HepG2 (cell line): Measurements from ENCODE around the gene RAC2. TPM values are rescaled to one million over a fixed set of nuclear protein-coding genes. Genes with fewer than 3 reads are reported as not detected.

Experiments used
- ATAC-seq: fragments of 200-7000 bp; cut with Tn5 transposase; 3 replicates; pipeline ENCODE4 v1.9.1; 2020; ENCODE audit warnings: mild to moderate bottlenecking, moderate library complexity
- BruUV-seq: library from RNA; stranded (reverse); fragments of 400-500 nt; replicated peaks from 2 replicates; lab custom pipeline; 2021; lab: Mats Ljungman, UMichigan
- CTCF ChIA-PET: fragments of 300-600 bp; formaldehyde crosslinking; extraction: SDS; loops from one replicate; lab custom pipeline; 2021; ENCODE audit warnings: low total read pairs, inconsistent platforms, low intra/inter-chr PET ratio; lab: Yijun Ruan, JAX
- POLR2A ChIA-PET: fragments of 350-600 bp; sonication (Branson Sonifier 250); formaldehyde crosslinking; loops from one replicate; lab custom pipeline; 2020; ENCODE audit warnings: antibody characterized with exemption, inconsistent platforms; lab: Yijun Ruan, JAX
- DNase-seq: peaks from one replicate; pipeline ENCODE4 v3.0.0-alpha.2; 2015; ENCODE audit warnings: low spot score
- FAIRE-seq: peaks from 3 replicates; lab custom pipeline; 2011; peaks lifted over from hg19 to GRCh38; lab: Jason Lieb, UNC
- H2AFZ ChIP-seq: one replicate; pipeline ENCODE4 v1.6.1; 2011; ENCODE audit warnings: low read length, inconsistent platforms
- H3K27ac ChIP-seq: fragments of 300-600 bp; 3 replicates; pipeline ENCODE4 v1.8.0; 2011; ENCODE audit warnings: mixed run types, mild to moderate bottlenecking, mixed read lengths, low read length, inconsistent platforms; ENCODE audit not compliant: insufficient read depth; ENCODE audit errors: extremely low read length
- H3K27me3 ChIP-seq, 2 experiments: fragments of 200-600 bp in 1 of 2; 2 replicates in 1 of 2; 3 replicates in 1 of 2; pipeline versions ENCODE4 v1.6.0 to v1.8.0; 2011; ENCODE audit warnings: low read length in 2 of 2, mild to moderate bottlenecking in 2 of 2, moderate library complexity in 2 of 2, inconsistent platforms in 1 of 2; ENCODE audit not compliant: insufficient read depth in 2 of 2, control insufficient read depth in 1 of 2
- H3K36me3 ChIP-seq, 2 experiments: fragments of 200-600 bp in 1 of 2; replicated peaks in 1 of 2; 2 replicates in 1 of 2; 3 replicates in 1 of 2; pipeline versions ENCODE4 v1.5.1 to v1.8.0; 2011; ENCODE audit warnings: low read length in 2 of 2, inconsistent platforms in 1 of 2; ENCODE audit not compliant: insufficient read depth in 2 of 2, control insufficient read depth in 1 of 2
- H3K4me1 ChIP-seq: 2 replicates; pipeline ENCODE4 v1.5.1; 2012; ENCODE audit warnings: low read length, inconsistent platforms; ENCODE audit not compliant: insufficient read depth
- H3K4me2 ChIP-seq: 2 replicates; pipeline ENCODE4 v1.6.0; 2011; ENCODE audit warnings: low read depth, low read length, inconsistent platforms
- H3K4me3 ChIP-seq, 3 experiments: fragments of 200-600 bp in 1 of 3; sonication (generic), shearing (Covaris generic) in 1 of 3; replicated peaks in 1 of 3; 2 replicates each; pipeline ENCODE4 v1.5.1; 2011 to 2016; ENCODE audit warnings: low read length in 3 of 3, inconsistent platforms in 2 of 3, low read depth in 2 of 3, mild to moderate bottlenecking in 2 of 3, control low read depth in 1 of 3, mixed read lengths in 1 of 3; ENCODE audit not compliant: insufficient read depth in 1 of 3
- H3K79me2 ChIP-seq: one replicate; pipeline ENCODE4 v1.6.1; 2011; ENCODE audit warnings: low read length, inconsistent platforms; ENCODE audit not compliant: insufficient read depth
- H3K9ac ChIP-seq: 2 replicates; pipeline ENCODE4 v1.6.0; 2011; ENCODE audit warnings: mild to moderate bottlenecking, low read depth, low read length, inconsistent platforms; ENCODE audit not compliant: insufficient read depth
- H3K9me3 ChIP-seq: 2 replicates; pipeline ENCODE4 v1.5.1; 2012; ENCODE audit warnings: mild to moderate bottlenecking, low read length
- H4K20me1 ChIP-seq: 2 replicates; pipeline ENCODE4 v1.6.0; 2011; ENCODE audit warnings: inconsistent platforms, mild to moderate bottlenecking, low read length, moderate library complexity; ENCODE audit not compliant: insufficient read depth
- ARNTL ChIP-seq: sonication (generic); formaldehyde crosslinking; IDR thresholded peaks from 2 replicates; pipeline ENCODE4 v1.4.0; 2020; ENCODE audit warnings: mild to moderate bottlenecking, missing genetic modification reagents
- BRCA1 ChIP-seq: sonication (generic); formaldehyde crosslinking; IDR thresholded peaks from 2 replicates; pipeline ENCODE4 v1.4.0; 2020; ENCODE audit warnings: missing genetic modification reagents
- CAMTA2 ChIP-seq: sonication (generic); formaldehyde crosslinking; IDR thresholded peaks from 2 replicates; pipeline ENCODE4 v1.4.0; 2020; ENCODE audit warnings: mild to moderate bottlenecking, missing genetic modification reagents, borderline replicate concordance
- HOXA3 ChIP-seq: sonication (generic); formaldehyde crosslinking; IDR thresholded peaks from 2 replicates; pipeline ENCODE4 v1.5.0; 2020; ENCODE audit warnings: missing genetic modification reagents
- IRF2 ChIP-seq: IDR thresholded peaks from 2 replicates; pipeline ENCODE4 v1.6.1; 2018; ENCODE audit warnings: missing genetic modification reagents, missing compliant biosample characterization
- POGZ ChIP-seq: sonication (generic); formaldehyde crosslinking; IDR thresholded peaks from 2 replicates; pipeline ENCODE4 v1.4.0; 2020; ENCODE audit warnings: mild to moderate bottlenecking, missing genetic modification reagents
- RXRB ChIP-seq: IDR thresholded peaks from 2 replicates; pipeline ENCODE4 v1.6.1; 2016; ENCODE audit warnings: borderline replicate concordance, missing genetic modification reagents, missing compliant biosample characterization
- ZNF501 ChIP-seq: sonication (generic); formaldehyde crosslinking; IDR thresholded peaks from 2 replicates; pipeline ENCODE4 v1.5.1; 2020; ENCODE audit warnings: mild to moderate bottlenecking, moderate library complexity, missing genetic modification reagents
- WGBS: methylation state at CpG from one replicate; pipeline ENCODE4 v1.1.6; 2017; ENCODE audit warnings: low lambda C conversion rate; 5-methylcytosine and 5-hydroxymethylcytosine counted together
- in situ Hi-C: cut with HindIII; loops from 2 replicates; pipeline ENCODE4 v1.10.0; 2017; ENCODE audit warnings: low pct_unique_long_range_greater_than_20kb; ENCODE audit not compliant: extremely low pct_ligation_motif_present
- intact Hi-C: fragments of 100-400 bp; cut with micrococcal nuclease; formaldehyde crosslinking; loops from one replicate; pipeline ENCODE4 v1.10.0; 2022; ENCODE audit not compliant: unreplicated experiment
- polyA plus RNA-seq, 8 experiments: library from polyadenylated mRNA; depleted of rRNA in 3 of 8; stranded (reverse) in 7 of 8; unstranded in 1 of 8; fragments of >200 nt; fragmentation: Illumina TruSeq in 4 of 8; extraction: Trizol in 4 of 8; gene quantifications; 2 replicates each; pipeline versions ENCODE4 v1.2.1 to v1.2.3, GENCODE V29; 2011 to 2016; ENCODE audit warnings: low read depth in 4 of 8, missing spikeins in 1 of 8, mixed read lengths in 1 of 8; ENCODE audit not compliant: insufficient read depth in 1 of 8
- total RNA-seq, 5 experiments: library from RNA; depleted of rRNA; stranded (reverse); fragments of >200 nt; fragmentation: Illumina TruSeq; extraction: Trizol; gene quantifications; 2 replicates each; pipeline ENCODE4 v1.2.3, GENCODE V29; 2016; ENCODE audit warnings: low read depth in 1 of 5
- TF ChIP-seq, protein P1 (sequence below), 2 experiments: sonication (generic) in 1 of 2; formaldehyde crosslinking in 1 of 2; IDR thresholded peaks; 2 replicates each; pipeline versions ENCODE4 v1.5.1 to v1.6.1; 2011 to 2020; ENCODE audit warnings: borderline replicate concordance in 1 of 2, low read depth in 1 of 2, low read length in 1 of 2, mild to moderate bottlenecking in 1 of 2, missing genetic modification reagents in 1 of 2, moderate library complexity in 1 of 2
- TF ChIP-seq, protein P2 (sequence below): sonication (generic); formaldehyde crosslinking; IDR thresholded peaks from 2 replicates; pipeline ENCODE4 v1.4.0; 2020; ENCODE audit warnings: missing genetic modification reagents
- TF ChIP-seq, protein P3 (sequence below): conservative IDR thresholded peaks from 2 replicates; pipeline ENCODE4 v1.6.1; 2018; ENCODE audit warnings: missing genetic modification reagents
- TF ChIP-seq, protein P4 (sequence below): sonication (generic); formaldehyde crosslinking; IDR thresholded peaks from 2 replicates; pipeline ENCODE4 v1.8.1; 2023; ENCODE audit warnings: mild to moderate bottlenecking, missing genetic modification reagents

The RAC2 gene
- total and polyA plus RNA-seq, 2 of the 13 experiments (the other 11 are each of a cell fraction or from before 2014, with no cell fraction given), result 0.73 TPM; not detected in 1

DNA sequence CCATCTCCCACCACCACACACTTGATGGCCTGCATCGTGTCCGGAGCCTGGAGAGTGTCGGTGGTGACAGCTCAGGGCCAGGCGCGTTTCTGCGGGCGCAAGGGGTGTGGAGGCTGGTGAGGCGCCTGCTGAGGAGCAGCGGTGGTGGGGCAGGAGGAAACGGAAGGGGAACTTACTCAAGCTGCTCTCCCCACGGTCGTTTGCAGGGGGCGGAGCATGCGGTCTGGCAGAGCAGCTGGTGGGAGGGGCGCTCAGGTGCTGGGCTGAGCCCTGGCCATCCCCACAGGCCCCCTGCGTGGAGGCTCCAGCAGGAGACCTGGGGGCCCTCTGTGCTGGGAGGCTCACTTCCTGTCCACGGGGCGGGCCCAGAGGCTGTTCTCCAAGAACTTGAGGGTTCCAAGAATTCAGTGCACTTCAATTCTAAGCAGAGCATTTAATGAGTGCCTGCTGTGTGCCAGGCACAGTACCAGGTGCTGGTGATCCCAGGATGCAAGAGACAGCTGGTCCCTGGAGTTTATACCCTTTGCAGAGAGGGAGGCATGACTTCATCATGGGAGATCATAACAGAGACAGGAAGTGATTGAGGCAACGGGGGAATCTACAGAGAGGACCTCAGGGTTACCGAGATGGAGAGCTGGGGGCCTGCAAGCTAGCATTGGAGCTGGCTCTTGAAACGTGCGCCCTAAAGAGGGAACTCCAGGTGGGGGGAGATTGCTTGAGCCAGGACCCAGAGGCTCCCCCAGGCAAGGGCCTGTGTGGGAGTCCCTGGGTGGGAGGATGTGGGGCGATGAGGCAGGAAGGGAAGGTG lies at the start of gene RAC2 (continued):
- TF ChIP-seq, protein P1, sequence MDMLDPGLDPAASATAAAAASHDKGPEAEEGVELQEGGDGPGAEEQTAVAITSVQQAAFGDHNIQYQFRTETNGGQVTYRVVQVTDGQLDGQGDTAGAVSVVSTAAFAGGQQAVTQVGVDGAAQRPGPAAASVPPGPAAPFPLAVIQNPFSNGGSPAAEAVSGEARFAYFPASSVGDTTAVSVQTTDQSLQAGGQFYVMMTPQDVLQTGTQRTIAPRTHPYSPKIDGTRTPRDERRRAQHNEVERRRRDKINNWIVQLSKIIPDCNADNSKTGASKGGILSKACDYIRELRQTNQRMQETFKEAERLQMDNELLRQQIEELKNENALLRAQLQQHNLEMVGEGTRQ (IDR thresholded peaks at IDR 0.05; ENCODE audit: low read depth, low read length), result no peak
- TF ChIP-seq, protein P1 (CRISPR knock-in tag; IDR thresholded peaks at IDR 0.05; ENCODE audit: borderline replicate concordance), result no peak
- TF ChIP-seq ARNTL (CRISPR knock-in tag) (no peak), POGZ (CRISPR knock-in tag) (no peak)

DNA sequence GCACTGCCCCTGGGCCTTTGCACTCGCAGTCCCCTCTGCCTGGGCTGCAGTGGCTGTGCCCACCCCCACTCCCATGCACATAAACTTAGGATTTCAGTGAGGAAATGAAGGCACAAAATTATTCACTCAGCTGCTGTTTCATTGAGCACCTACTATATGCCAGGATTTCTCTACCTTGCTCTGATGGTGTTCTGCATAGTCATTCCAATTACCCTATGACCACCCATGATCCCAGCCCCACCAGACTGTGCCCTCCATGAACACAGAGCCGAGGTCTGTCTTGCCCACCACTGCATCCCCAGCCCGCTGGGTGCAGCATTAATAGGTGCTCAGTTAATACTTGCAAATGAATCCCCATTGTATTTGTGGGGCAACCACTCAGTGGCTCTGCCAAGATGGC lies 49.1 kb upstream of the RAC2 start:
- H3K4me1 ChIP-seq, result no peaks in the 10 kb centered on the region
- WGBS, result 0% methylated on average over 1 of the region's 3 CpGs
- intact Hi-C loops (no loop called here), in situ Hi-C loops (no loop called here)
- BruUV-seq, result no TSS peak
- no peaks in the 10 kb centered on the region for H3K36me3 ChIP-seq
- FAIRE-seq (no peak), ATAC-seq (no peak), DNase-seq (no peak)
- H3K9me3 ChIP-seq, result no peaks in the 10 kb centered on the region
- H3K27me3 ChIP-seq, result peaks cover 1 to 13% of the 10 kb centered on the region in 2 experiments; a peak in 3 of 5 replicates
- no peak overlapping the region for H3K4me3 ChIP-seq
- H3K9ac ChIP-seq, result no peak overlapping the region
- H3K79me2 ChIP-seq, result no peaks in the 10 kb centered on the region
- H4K20me1 ChIP-seq, result peaks cover 5% of the 10 kb centered on the region; the same call in 1 of the 2 replicates
- H3K4me2 ChIP-seq, result no peak overlapping the region
- CTCF ChIA-PET, result no interaction called here
- H3K27ac ChIP-seq, result no peak overlapping the region
- H2AFZ ChIP-seq, result no peak overlapping the region
- POLR2A ChIA-PET, result no interaction called here
- no peak for TF ChIP-seq ZNF501 (CRISPR knock-in tag)
- TF ChIP-seq RXRB (CRISPR knock-in tag), result no peak
- TF ChIP-seq, protein P2, sequence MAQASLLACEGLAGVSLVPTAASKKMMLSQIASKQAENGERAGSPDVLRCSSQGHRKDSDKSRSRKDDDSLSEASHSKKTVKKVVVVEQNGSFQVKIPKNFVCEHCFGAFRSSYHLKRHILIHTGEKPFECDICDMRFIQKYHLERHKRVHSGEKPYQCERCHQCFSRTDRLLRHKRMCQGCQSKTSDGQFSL (CRISPR knock-in tag), result no peak
- TF ChIP-seq IRF2, result no peak
- no peak for TF ChIP-seq BRCA1 (CRISPR knock-in tag)
- TF ChIP-seq HOXA3 (CRISPR knock-in tag), result no peak
- TF ChIP-seq, protein P3, sequence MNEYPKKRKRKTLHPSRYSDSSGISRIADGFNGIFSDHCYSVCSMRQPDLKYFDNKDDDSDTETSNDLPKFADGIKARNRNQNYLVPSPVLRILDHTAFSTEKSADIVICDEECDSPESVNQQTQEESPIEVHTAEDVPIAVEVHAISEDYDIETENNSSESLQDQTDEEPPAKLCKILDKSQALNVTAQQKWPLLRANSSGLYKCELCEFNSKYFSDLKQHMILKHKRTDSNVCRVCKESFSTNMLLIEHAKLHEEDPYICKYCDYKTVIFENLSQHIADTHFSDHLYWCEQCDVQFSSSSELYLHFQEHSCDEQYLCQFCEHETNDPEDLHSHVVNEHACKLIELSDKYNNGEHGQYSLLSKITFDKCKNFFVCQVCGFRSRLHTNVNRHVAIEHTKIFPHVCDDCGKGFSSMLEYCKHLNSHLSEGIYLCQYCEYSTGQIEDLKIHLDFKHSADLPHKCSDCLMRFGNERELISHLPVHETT (CRISPR knock-in tag), result no peak
- TF ChIP-seq, protein P4, sequence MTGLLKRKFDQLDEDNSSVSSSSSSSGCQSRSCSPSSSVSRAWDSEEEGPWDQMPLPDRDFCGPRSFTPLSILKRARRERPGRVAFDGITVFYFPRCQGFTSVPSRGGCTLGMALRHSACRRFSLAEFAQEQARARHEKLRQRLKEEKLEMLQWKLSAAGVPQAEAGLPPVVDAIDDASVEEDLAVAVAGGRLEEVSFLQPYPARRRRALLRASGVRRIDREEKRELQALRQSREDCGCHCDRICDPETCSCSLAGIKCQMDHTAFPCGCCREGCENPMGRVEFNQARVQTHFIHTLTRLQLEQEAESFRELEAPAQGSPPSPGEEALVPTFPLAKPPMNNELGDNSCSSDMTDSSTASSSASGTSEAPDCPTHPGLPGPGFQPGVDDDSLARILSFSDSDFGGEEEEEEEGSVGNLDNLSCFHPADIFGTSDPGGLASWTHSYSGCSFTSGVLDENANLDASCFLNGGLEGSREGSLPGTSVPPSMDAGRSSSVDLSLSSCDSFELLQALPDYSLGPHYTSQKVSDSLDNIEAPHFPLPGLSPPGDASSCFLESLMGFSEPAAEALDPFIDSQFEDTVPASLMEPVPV (CRISPR knock-in tag), result no peak
- TF ChIP-seq CAMTA2 (CRISPR knock-in tag), result no peak
